ENCODE data around the gene SENP1.

SENP1 gene

GRCh38 chr12:48017921-48018617, 87.8 kb downstream of the SENP1 start:
- no peak for DNase-seq (ENCODE audit: low spot score)

GRCh38 chr12:48017496-48017895, 88.4 kb downstream of the SENP1 start:
- no peak for DNase-seq (ENCODE audit: low spot score)

- no peak for DNase-seq (ENCODE audit: low spot score)
Observed at GRCh38 chr12:48016373-48017020, 89.4 kb downstream of the SENP1 start.

GRCh38 chr12:48015954-48016353, 89.9 kb downstream of the SENP1 start:
- no peak for DNase-seq (ENCODE audit: low spot score)

- DNase-seq (ENCODE audit: low spot score): no peak
Observed at GRCh38 chr12:48015129-48015528, 90.8 kb downstream of the SENP1 start.

- DNase-seq (ENCODE audit: low spot score): no peak
Observed at GRCh38 chr12:48013287-48013686, 92.6 kb downstream of the SENP1 start.

- DNase-seq (ENCODE audit: low spot score): no peak
Observed at GRCh38 chr12:48012070-48012469, 93.8 kb downstream of the SENP1 start.

- DNase-seq (ENCODE audit: low spot score): no peak
Observed at GRCh38 chr12:48010366-48010970, 95.4 kb downstream of the SENP1 start.

GRCh38 chr12:48009471-48009870, 96.4 kb downstream of the SENP1 start:
- DNase-seq (ENCODE audit: low spot score): no peak

GRCh38 chr12:48008950-48009349, 96.9 kb downstream of the SENP1 start:
- no peak for DNase-seq (ENCODE audit: low spot score)

GRCh38 chr12:48008349-48008748, 97.5 kb downstream of the SENP1 start:
- no peak for DNase-seq (ENCODE audit: low spot score)

- no peak for DNase-seq (ENCODE audit: low spot score)
Observed at GRCh38 chr12:48007206-48007605, 98.7 kb downstream of the SENP1 start.

- no peak for DNase-seq (ENCODE audit: low spot score)
Observed at GRCh38 chr12:48005750-48006021, 100.2 kb downstream of the SENP1 start.

- DNase-seq (ENCODE audit: low spot score): no peak
Observed at GRCh38 chr12:48005001-48005749, 100.7 kb downstream of the SENP1 start.

- DNase-seq (ENCODE audit: low spot score): no peak
Observed at GRCh38 chr12:48004053-48004941, 101.6 kb downstream of the SENP1 start, which contains the start of gene COL2A1. COL2A1 (minus strand) TSS chr12:48004476; CDS start chr12:48004321, 155 bp downstream.

GRCh38 chr12:48003226-48004052, 102.4 kb downstream of the SENP1 start:
- DNase-seq (ENCODE audit: low spot score): no peak

GRCh38 chr12:48002773-48003218, 103.1 kb downstream of the SENP1 start:
- DNase-seq (ENCODE audit: low spot score): peak; percentile 29

GRCh38 chr12:48002414-48002730, 103.5 kb downstream of the SENP1 start:
- no peak for DNase-seq (ENCODE audit: low spot score)

GRCh38 chr12:48001505-48002413, 104.1 kb downstream of the SENP1 start:
- no peak for DNase-seq (ENCODE audit: low spot score)
